Progenitor cell of endocrine pancreas (in vitro differentiated cells): ENCODE results near the gene ENTPD8. TPM values are rescaled to one million over a fixed set of nuclear protein-coding genes. Genes with fewer than 3 reads are reported as not detected.

Source experiments
- DNase-seq: peaks from one replicate; pipeline ENCODE4 v3.0.0; 2021; ENCODE audit warnings: low spot score; ENCODE audit not compliant: unreplicated experiment
- H3K27ac Mint-ChIP-seq: 2 replicates; pipeline ENCODE4 v1.8.0; 2021; ENCODE audit warnings: mild to moderate bottlenecking, moderate library complexity, mixed read lengths
- H3K27me3 Mint-ChIP-seq: 2 replicates; pipeline ENCODE4 v1.8.0; 2021; ENCODE audit warnings: mixed read lengths
- H3K36me3 Mint-ChIP-seq: 2 replicates; pipeline ENCODE4 v1.8.0; 2022; ENCODE audit warnings: mixed read lengths; ENCODE audit not compliant: insufficient read depth
- H3K4me1 Mint-ChIP-seq: 2 replicates; pipeline ENCODE4 v1.8.0; 2021; ENCODE audit warnings: low read depth, mixed read lengths
- H3K4me3 Mint-ChIP-seq: 2 replicates; pipeline ENCODE4 v1.8.0; 2021; ENCODE audit warnings: low read depth, mild to moderate bottlenecking, moderate library complexity, mixed read lengths
- H3K9me3 Mint-ChIP-seq: 2 replicates; pipeline ENCODE4 v1.8.0; 2021; ENCODE audit warnings: low read depth, mixed read lengths
- CTCF ChIP-seq: fragments of 200-600 bp; sonication (generic); IDR thresholded peaks from one replicate; pipeline ENCODE4 v1.5.0; 2021; ENCODE audit warnings: antibody characterized with exemption, mild to moderate bottlenecking; ENCODE audit not compliant: unreplicated experiment
- total RNA-seq: library from RNA; stranded (reverse); gene quantifications from 2 replicates; pipeline ENCODE4 v1.2.1, GENCODE V29; 2021

ENTPD8 gene
- total RNA-seq, 1 donor from 2014 or later = 2.7 TPM

GRCh38 chr9:137465000-137465719, 24.0 kb upstream of the ENTPD8 start:
- Mint-ChIP-seq H3K27me3 (peaks cover 17% of the 10 kb centered on the region), H3K4me1 (no peaks in the 10 kb centered on the region), H3K9me3 (no peaks in the 10 kb centered on the region), H3K27ac (no peak overlapping the region), H3K36me3 (no peaks in the 10 kb centered on the region), H3K4me3 (no peak overlapping the region)
- TF ChIP-seq CTCF = no peak
- no peak for DNase-seq

GRCh38 chr9:137464291-137464999, 23.3 kb upstream of the ENTPD8 start:
- H3K4me1 Mint-ChIP-seq = no peaks in the 10 kb centered on the region
- DNase-seq = no peak
- peaks cover 17% of the 10 kb centered on the region for H3K27me3 Mint-ChIP-seq
- no peak for TF ChIP-seq CTCF
- no peak overlapping the region for H3K27ac Mint-ChIP-seq
- no peaks in the 10 kb centered on the region for H3K36me3 Mint-ChIP-seq
- H3K4me3 Mint-ChIP-seq = no peak overlapping the region
- no peaks in the 10 kb centered on the region for H3K9me3 Mint-ChIP-seq

GRCh38 chr9:137463931-137464290, 22.8 kb upstream of the ENTPD8 start:
- H3K27ac Mint-ChIP-seq = no peak overlapping the region
- H3K9me3 Mint-ChIP-seq = no peaks in the 10 kb centered on the region
- H3K4me3 Mint-ChIP-seq = no peak overlapping the region
- no peak for TF ChIP-seq CTCF
- H3K36me3 Mint-ChIP-seq = no peaks in the 10 kb centered on the region
- H3K4me1 Mint-ChIP-seq = no peaks in the 10 kb centered on the region
- DNase-seq = no peak
- H3K27me3 Mint-ChIP-seq = peaks cover 13% of the 10 kb centered on the region

DNA sequence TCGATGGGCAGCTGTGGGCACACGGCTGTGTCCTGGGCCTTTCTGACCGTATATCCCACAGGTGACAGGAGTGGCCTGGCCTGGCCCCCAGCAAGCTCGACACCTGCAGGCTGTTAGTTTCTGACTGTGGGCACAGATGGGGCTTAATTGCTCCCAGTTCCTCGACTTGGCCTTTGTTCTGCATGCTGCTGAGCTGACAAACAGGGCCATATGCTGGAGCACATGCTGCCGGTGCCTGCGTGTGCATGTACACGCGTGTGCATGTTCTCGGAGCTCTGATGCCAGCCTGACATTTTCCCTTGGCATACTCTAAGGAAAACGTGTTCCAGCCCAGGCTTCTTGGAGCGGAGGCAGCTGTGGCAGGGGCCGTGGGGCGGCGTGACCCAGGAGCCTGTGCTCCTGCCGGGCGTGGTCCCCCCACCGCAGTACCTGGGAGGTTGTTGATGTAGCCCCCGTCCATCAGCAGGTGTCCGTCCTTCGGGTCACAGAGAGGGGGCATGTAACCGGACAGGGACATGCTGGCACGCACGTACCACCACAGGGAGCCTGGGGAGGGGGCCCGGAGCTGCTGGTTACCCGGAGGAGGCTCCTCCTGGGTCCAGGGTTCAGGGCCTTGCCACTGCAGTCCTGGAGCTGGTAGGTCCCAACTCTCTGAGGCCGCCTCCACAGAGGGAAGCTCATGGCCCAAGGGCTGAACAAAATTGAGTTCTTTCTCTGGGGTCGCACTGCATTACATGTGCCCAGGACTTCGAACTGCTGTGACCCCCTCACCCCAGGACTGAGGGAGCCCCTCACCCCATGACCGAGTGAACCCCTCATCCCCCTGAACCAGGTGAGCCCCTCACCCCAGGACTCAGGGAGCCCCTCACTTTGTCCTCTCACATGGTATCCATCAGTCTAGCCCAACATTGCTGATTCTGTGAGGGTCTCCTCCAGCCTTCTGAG, 22.1 kb upstream of the ENTPD8 start:
- Mint-ChIP-seq H3K27ac (no peak overlapping the region), H3K36me3 (no peaks in the 10 kb centered on the region), H3K4me1 (no peaks in the 10 kb centered on the region), H3K4me3 (no peak overlapping the region), H3K27me3 (peaks cover 12% of the 10 kb centered on the region), H3K9me3 (no peaks in the 10 kb centered on the region)
- no peak for TF ChIP-seq CTCF
- DNase-seq = no peak

- Mint-ChIP-seq H3K27ac (no peak overlapping the region), H3K36me3 (no peaks in the 10 kb centered on the region), H3K27me3 (peaks cover 12% of the 10 kb centered on the region), H3K4me1 (no peaks in the 10 kb centered on the region), H3K4me3 (no peak overlapping the region), H3K9me3 (no peaks in the 10 kb centered on the region)
- DNase-seq = no peak
- TF ChIP-seq CTCF = no peak
Observed at GRCh38 chr9:137462396-137462985, 21.3 kb upstream of the ENTPD8 start.
